HepG2 (cell line): ENCODE data around the gene AFTPH.

Experiments
- ARNT2 ChIP-seq: sonication (generic); formaldehyde crosslinking; IDR thresholded peaks from 2 replicates; pipeline ENCODE4 v1.8.0; 2022; ENCODE audit warnings: mild to moderate bottlenecking, low read depth, missing genetic modification reagents, moderate library complexity
- BHLHE40 ChIP-seq: IDR thresholded peaks from 2 replicates; pipeline ENCODE4 v1.6.1; 2011; ENCODE audit warnings: low read length, improper control_type of control experiment
- FOSL1 ChIP-seq: sonication (generic); formaldehyde crosslinking; IDR thresholded peaks from 2 replicates; pipeline ENCODE4 v1.9.0; 2021; ENCODE audit warnings: missing genetic modification reagents, borderline replicate concordance
- FOXK1 ChIP-seq: sonication (generic); formaldehyde crosslinking; IDR thresholded peaks from 2 replicates; pipeline ENCODE4 v1.4.0; 2020; ENCODE audit warnings: low read depth, missing genetic modification reagents, borderline replicate concordance
- NFE2L1 ChIP-seq: sonication (generic); formaldehyde crosslinking; IDR thresholded peaks from 2 replicates; pipeline ENCODE4 v1.4.0; 2020; ENCODE audit warnings: missing genetic modification reagents, mild to moderate bottlenecking, borderline replicate concordance
- REPIN1 ChIP-seq: sonication (generic); formaldehyde crosslinking; IDR thresholded peaks from 2 replicates; pipeline ENCODE4 v1.8.0; 2022; ENCODE audit warnings: missing genetic modification reagents, low read depth, mild to moderate bottlenecking, borderline replicate concordance
- TCF12 ChIP-seq, 2 experiments: fragments of 450-650 bp in 1 of 2; sonication (generic) in 1 of 2; formaldehyde crosslinking in 1 of 2; IDR thresholded peaks; 2 replicates each; pipeline versions ENCODE4 v1.6.1 to v1.8.0; 2017 to 2022; ENCODE audit warnings: antibody characterized with exemption in 1 of 2, mild to moderate bottlenecking in 1 of 2, missing genetic modification reagents in 1 of 2, moderate library complexity in 1 of 2
- XBP1 ChIP-seq: sonication (generic); formaldehyde crosslinking; IDR thresholded peaks from 2 replicates; pipeline ENCODE4 v1.5.0; 2020; ENCODE audit warnings: missing genetic modification reagents
- ZEB1 ChIP-seq: IDR thresholded peaks from 2 replicates; pipeline ENCODE4 v1.6.1; 2012; ENCODE audit warnings: mild to moderate bottlenecking, low read depth, inconsistent platforms; ENCODE audit not compliant: insufficient replicate concordance
- ZFP41 ChIP-seq: sonication (generic); formaldehyde crosslinking; IDR thresholded peaks from 2 replicates; pipeline ENCODE4 v1.4.0; 2020; ENCODE audit warnings: mild to moderate bottlenecking, missing genetic modification reagents, borderline replicate concordance
- TF ChIP-seq, protein P1 (sequence below): sonication (generic); formaldehyde crosslinking; IDR thresholded peaks from 2 replicates; pipeline ENCODE4 v1.8.0; 2022; ENCODE audit warnings: low read depth, missing genetic modification reagents

DNA sequence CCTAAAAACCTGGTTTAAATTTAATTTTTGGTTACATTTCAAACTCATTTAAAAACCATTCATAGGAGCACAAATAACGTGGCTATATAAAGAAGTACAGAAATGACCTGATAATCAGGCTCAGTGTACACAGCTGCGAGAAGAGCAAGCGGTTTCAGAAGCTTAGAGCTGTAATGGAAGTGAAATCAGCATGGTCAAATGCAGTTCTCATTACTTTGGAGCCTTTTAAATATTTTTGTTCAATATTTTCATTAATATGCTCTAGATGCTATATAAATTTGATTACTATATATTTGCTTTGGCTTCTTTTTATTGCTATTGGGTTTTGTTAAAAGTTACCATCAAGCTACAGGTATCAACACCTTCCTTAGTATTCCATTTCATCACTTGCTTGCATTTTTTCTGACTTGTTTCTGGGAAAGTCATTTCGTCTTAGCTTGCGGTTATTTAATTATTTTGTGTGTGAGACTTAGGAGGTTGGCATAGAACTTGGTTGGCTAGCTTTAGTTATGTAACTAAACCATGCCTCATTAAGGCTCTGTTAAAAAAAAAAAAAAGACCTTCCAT is 58.7 kb downstream of the AFTPH start:
- no peak for TF ChIP-seq REPIN1 (CRISPR knock-in tag)
- TF ChIP-seq ARNT2 (CRISPR knock-in tag) = no peak
- no peak for TF ChIP-seq FOSL1
- TF ChIP-seq, protein P1, sequence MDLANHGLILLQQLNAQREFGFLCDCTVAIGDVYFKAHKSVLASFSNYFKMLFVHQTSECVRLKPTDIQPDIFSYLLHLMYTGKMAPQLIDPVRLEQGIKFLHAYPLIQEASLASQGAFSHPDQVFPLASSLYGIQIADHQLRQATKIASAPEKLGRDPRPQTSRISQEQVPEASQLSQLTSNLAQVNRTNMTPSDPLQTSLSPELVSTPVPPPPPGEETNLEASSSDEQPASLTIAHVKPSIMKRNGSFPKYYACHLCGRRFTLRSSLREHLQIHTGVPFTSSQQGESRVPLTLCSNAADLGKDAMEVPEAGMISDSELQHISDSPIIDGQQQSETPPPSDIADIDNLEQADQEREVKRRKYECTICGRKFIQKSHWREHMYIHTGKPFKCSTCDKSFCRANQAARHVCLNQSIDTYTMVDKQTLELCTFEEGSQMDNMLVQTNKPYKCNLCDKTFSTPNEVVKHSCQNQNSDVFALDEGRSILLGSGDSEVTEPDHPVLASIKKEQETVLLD (CRISPR knock-in tag) = no peak
- no peak for TF ChIP-seq BHLHE40
- TF ChIP-seq XBP1 = no peak
- no peak for TF ChIP-seq TCF12 (IDR thresholded peaks at IDR 0.05)
- TF ChIP-seq TCF12 (CRISPR knock-in tag; IDR thresholded peaks at IDR 0.05) = no peak
- TF ChIP-seq ZFP41 (CRISPR knock-in tag) = no peak
- no peak for TF ChIP-seq NFE2L1
- no peak for TF ChIP-seq ZEB1
- TF ChIP-seq FOXK1 (CRISPR knock-in tag) = no peak
